GM13976 (cell line): Measurements from ENCODE around the gene CYP3A5.
"Not testable (repeated sequence)": the region's sequence is repeated elsewhere in the genome, so short reads cannot be mapped to it uniquely, and the experiment has no call there.

ENCODE experiments used
- DNase-seq: peaks from one replicate; pipeline ENCODE4 v3.0.0; 2012; ENCODE audit warnings: low spot score
- in situ Hi-C: fragments of 300-500 bp; cut with MboI; formaldehyde crosslinking; loops from one replicate; pipeline ENCODE4 v1.12.0; 2022; ENCODE audit warnings: low sequenced_read_pairs, mixed read lengths, inconsistent platforms; ENCODE audit not compliant: unreplicated experiment
- TF ChIP-seq, protein P1 (sequence below): IDR thresholded peaks from 2 replicates; pipeline ENCODE4 v1.5.1; 2012; ENCODE audit warnings: borderline replicate concordance, mild to moderate bottlenecking; ENCODE audit not compliant: insufficient read depth; ENCODE audit errors: extremely low read depth, missing control alignments, control extremely low read depth

The CYP3A5 gene

DNA sequence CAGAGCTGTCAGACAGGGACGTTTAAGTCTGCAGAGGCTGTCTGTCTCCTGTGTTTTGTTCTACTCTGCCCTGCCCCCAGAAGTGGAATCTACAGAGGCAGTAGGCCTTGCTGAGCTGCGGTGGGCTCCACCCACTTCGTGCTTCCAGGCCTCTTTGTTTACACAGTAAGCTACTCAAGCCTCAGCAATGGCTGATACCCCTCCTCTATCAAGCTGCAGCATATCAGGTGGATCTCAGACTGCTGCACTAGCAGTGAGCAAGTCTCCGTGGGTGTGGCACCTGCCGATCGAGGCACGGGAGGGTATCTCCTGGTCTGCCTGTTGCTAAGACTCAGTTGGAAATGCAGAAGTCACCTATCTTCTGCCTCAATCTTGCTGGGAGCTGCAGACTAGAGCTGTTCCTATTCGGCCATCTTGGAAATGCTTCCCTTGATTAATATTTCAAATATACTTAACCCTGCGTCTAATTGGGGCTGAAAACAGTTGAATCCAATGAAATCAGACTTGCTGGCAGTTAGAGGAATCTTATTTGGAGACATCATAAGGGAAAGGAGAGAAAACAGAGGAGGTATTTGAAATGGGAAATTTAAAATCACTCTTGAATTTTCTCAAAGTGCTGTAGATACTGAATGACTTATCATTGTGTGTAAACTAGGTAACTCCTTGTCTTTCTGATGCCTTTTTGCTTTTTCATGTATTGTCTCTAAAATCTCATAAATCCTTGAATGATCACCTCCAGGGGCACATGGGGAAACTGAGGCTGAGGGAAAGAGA, 13.8 kb upstream of the CYP3A5 start:
- in situ Hi-C loops, result no loop called here
- TF ChIP-seq, protein P1, sequence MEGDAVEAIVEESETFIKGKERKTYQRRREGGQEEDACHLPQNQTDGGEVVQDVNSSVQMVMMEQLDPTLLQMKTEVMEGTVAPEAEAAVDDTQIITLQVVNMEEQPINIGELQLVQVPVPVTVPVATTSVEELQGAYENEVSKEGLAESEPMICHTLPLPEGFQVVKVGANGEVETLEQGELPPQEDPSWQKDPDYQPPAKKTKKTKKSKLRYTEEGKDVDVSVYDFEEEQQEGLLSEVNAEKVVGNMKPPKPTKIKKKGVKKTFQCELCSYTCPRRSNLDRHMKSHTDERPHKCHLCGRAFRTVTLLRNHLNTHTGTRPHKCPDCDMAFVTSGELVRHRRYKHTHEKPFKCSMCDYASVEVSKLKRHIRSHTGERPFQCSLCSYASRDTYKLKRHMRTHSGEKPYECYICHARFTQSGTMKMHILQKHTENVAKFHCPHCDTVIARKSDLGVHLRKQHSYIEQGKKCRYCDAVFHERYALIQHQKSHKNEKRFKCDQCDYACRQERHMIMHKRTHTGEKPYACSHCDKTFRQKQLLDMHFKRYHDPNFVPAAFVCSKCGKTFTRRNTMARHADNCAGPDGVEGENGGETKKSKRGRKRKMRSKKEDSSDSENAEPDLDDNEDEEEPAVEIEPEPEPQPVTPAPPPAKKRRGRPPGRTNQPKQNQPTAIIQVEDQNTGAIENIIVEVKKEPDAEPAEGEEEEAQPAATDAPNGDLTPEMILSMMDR, result no peak
- no peak for DNase-seq

DNA sequence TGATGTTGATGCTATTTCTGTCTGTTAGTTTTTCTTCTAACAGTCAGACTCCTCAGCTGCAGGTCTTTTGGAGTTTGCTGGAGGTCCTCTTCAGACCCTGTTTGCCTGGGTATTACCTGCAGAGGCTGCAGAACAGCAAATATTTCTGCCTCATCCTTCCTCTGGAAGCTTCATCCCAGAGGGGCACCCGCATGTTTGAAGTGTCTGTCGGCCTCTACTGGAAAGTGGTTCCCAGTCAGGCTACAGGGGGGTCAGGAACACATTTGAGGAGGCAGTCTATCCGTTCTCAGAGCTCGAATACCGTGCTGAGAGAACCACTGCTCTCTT, 13.3 kb upstream of the CYP3A5 start:
- DNase-seq, result no peak
- in situ Hi-C loops, result no loop called here
- TF ChIP-seq, protein P1, result no peak

DNA sequence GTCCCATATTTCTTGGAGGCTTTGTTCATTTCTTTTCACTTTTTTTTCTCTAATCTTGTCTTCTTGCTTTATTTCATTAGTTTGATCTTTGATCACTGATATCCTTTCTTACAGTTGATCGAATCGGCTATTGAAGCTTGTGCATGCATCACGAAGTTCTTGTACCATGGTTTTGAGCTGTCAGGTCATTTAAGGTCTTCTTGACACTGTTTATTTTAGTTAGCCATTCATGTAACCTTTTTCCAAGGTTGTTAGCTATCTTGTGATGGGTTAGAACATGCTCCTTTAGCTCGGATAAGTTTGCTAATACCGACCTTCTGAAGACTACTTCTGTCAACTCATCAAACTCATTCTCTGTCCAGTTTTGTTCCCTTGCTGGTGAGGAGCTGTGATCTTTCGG, 12.8 kb upstream of the CYP3A5 start:
- in situ Hi-C loops, DNase-seq: not testable (repeated sequence)

DNA sequence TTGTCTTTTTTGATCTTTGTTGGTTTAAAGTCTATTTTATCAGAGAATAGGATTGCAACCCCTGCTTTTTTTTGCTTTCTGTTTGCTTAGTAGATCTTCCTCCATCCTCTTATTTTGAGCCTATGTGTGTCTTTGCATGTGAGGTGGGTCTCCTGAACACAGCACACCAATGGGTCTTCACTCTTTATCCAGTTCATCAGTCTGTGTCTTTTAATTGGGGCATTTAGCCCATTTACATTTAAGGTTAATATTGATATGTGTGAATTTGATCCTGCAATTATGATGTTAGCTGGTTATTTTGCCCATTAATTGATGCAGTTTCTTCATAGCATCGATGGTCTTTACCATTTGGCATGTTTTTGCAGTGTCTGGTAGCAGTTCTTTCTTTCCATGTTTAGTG, 11.9 kb upstream of the CYP3A5 start:
- in situ Hi-C loops, DNase-seq: not testable (repeated sequence)

DNA sequence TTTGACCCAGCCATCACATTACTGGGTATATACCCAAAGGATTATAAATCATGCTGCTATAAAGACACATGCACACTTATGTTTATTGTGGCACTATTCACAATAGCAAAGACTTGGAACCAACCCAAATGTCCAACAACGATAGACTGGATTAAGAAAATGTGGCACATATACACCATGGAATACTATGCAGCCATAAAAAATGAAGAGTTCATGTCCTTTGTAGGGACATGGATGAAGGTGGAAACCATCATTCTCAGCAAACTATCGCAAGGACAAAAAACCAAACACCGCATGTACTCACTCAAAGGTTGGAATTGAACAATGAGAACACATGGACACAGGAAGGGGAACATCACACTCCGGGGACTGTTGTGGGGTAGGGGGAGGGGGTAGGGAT, 11.1 kb upstream of the CYP3A5 start:
- in situ Hi-C loops, DNase-seq: not testable (repeated sequence)

DNA sequence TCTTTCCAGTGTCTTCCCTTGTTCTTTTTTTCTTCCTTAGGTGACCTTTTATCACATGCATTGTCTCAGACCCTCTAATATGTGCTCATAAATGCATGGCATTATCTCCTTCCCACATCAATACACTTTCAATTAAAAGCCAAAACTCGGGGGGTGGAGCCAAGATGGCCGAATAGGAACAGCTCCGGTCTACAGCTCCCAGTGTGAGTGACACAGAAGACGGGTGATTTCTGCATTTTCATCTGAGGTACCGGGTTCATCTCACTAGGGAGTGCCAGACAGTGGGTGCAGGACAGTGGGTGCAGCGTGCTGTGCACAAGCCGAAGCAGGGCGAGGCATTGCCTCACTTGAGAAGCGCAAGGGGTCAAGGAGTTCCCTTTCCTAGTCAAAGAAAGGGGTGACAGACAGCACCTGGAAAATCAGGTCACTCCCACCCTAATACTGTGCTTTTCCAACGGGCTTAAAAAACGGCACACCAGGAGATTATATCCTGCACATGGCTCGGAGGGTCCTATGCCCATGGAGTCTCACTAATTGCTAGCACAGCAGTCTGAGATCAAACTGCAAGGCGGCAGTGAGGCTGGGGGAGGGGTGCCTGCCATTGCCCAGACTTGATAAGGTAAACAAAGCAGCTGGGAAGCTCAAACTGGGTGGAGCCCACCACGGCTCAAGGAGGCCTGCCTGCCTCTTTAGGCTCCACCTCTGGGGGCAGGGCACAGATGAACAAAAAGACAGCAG, 6.2 kb upstream of the CYP3A5 start:
- DNase-seq, in situ Hi-C loops: not testable (repeated sequence)

DNA sequence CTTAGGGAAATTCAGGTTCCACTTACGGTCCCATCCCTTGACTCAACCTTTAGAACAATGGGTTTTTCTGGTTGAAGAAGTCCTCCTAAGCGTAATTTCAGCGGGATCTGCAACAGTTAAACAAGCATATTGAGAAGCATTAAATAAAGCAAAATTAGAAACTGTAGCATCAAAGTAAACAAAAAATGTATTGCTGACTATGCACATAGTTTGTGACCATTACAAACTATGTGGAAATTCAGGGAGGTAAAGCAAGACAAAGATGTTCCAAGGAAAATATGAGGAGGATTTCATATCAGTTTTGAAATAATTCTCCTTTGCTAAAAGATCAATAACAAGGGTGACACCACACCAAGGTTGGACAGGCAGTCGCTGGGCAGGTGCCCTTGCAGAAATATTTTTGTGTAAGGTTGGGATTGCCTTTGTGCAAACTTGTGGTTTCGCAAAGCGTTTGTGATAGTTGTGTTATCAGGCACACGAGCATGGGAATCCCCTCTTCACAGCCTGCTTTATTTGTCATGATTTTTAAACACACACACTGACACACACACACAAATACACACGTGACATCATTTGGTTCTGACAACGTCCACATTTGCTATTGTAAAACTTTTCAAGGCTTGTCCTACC, 5.4 kb upstream of the CYP3A5 start:
- TF ChIP-seq, protein P1, result no peak
- in situ Hi-C loops, result no loop called here
- no peak for DNase-seq

DNA sequence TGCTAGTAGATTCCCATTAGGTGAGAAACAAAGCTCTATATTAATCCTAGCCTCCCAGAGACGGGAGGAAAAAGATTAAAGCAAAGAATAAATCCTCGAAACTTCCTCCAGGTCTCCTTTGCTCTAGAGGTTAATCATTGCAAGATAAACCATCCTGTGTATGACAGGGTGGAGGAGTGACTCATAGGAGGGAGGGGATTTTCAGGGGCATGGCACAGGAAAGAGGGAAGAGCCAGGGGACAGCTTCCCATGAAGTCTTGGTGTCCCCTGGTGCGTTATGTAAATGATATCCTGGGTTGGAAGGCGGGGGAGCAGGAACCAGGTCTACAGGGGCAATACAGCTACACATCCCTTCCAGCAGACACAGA, 780 bp downstream of the CYP3A5 start:
- DNase-seq, result no peak
- in situ Hi-C loops, result no loop called here
- TF ChIP-seq, protein P1, result no peak

DNA sequence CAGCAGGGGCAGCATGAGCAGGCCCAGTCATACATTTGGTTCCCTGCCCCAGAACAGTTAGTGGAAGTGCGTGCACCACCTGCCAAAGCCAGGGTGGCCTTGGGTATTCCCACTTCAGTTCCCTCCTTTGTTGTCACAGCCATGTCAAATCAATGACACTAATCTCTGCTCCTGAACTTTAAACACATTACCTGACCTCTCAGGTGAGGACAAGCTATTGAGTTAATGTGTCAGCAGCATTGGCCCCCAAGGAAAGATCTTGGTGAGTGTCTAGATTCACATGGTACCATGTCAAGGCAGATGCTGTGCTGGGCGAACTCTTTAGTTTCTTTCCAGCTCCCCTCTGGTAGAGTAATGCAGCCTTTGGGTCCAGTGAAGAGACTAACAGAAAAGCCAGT, 2.1 kb downstream of the CYP3A5 start:
- in situ Hi-C loops, result no loop called here
- TF ChIP-seq, protein P1, result no peak
- DNase-seq, result no peak
